ENCODE results near the gene CBX7. TPM values are rescaled to one million over a fixed set of nuclear protein-coding genes. Genes with fewer than 3 reads are reported as not detected.

The CBX7 gene
- total and polyA plus RNA-seq, 12 donors, result 34.5 to 85.8 (median 75.8) TPM

DNA sequence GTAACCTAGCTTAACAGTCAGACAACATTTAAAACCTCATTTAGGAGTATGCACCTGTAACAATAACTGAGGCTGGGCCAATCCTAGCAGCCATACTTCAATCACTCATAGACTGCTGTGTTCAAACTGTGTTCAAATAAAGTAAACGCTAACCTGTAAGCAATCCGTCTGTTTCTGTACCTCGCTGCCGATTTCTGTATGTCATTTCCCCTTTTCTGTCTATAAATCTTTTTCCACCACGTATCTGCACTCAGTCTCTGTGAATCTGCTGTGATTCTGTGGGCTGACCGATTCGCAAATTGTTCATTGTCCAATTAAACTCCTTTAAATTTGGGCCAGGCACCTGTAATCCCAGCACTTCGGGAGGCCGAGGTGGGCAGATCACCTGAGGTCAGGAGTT, 43.1 kb downstream of the CBX7 start:
- Histone ChIP-seq H3K27ac (no peak overlapping the region), H3K36me3 (no peaks in the 10 kb centered on the region), H3K4me1 (no peaks in the 10 kb centered on the region), H3K4me3 (no peak overlapping the region), H3K9me3 (no peaks in the 10 kb centered on the region), H3K27me3 (peaks cover 0 to 20% (median 11%) of the 10 kb centered on the region in 7 donors)
- TF ChIP-seq, protein P1, sequence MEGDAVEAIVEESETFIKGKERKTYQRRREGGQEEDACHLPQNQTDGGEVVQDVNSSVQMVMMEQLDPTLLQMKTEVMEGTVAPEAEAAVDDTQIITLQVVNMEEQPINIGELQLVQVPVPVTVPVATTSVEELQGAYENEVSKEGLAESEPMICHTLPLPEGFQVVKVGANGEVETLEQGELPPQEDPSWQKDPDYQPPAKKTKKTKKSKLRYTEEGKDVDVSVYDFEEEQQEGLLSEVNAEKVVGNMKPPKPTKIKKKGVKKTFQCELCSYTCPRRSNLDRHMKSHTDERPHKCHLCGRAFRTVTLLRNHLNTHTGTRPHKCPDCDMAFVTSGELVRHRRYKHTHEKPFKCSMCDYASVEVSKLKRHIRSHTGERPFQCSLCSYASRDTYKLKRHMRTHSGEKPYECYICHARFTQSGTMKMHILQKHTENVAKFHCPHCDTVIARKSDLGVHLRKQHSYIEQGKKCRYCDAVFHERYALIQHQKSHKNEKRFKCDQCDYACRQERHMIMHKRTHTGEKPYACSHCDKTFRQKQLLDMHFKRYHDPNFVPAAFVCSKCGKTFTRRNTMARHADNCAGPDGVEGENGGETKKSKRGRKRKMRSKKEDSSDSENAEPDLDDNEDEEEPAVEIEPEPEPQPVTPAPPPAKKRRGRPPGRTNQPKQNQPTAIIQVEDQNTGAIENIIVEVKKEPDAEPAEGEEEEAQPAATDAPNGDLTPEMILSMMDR (IDR thresholded peaks at IDR 0.05), result no peak
- intact Hi-C loops (cut with DNase I), result no loop called here
- WGBS, 2 donors, result 88 to 93% methylated on average over 9 of the region's 9 CpGs
- DNase-seq, result no peak
- ATAC-seq, result no peak

DNA sequence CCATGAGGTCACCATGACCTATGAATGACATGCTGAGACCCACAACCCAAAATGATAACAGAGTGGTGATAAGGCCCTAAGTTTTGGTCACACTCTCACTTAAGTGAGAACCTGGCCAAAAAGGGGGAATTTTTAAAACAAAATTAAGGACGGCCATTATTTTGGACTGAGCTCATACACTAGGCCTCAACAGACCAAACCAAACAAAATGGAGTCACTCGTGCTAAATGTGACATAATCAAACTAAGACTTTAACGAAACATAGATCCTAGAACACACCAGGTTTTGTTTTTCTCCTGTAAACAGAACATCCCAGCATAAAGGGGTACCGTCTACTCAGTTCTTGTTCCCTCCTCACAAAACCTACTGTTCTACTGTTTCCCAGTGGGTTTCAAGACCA, 44.0 kb downstream of the CBX7 start:
- DNase-seq, result no peak
- intact Hi-C loops (cut with DNase I), result no loop called here
- TF ChIP-seq, protein P1 (IDR thresholded peaks at IDR 0.05), result no peak
- Histone ChIP-seq H3K4me3 (no peak overlapping the region), H3K27me3 (peaks cover 0 to 15% (median 3%) of the 10 kb centered on the region in 7 donors), H3K27ac (no peak overlapping the region), H3K9me3 (no peaks in the 10 kb centered on the region), H3K36me3 (no peaks in the 10 kb centered on the region), H3K4me1 (no peaks in the 10 kb centered on the region)
- no peak for ATAC-seq
- 91 to 93% methylated on average over 4 of the region's 4 CpGs for WGBS, 2 donors

DNA sequence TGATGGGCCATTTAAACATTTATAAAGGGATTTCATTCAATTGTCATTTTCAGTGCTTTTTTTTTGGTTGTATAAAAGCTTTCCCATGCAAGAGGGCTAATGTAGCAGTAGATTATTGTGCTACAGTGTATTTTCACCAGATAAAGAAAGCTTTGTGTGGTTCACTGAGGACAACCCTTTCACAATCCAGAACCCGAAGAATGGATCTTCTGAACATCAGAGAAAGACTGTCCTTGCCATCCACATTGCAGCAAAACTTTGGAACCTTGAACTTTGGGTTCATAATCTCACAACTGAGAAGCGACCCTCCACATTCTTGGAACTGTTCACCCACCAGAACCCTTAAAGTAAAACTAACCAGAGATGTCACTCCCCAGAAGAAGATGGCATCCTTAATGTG, 46.2 kb downstream of the CBX7 start:
- Histone ChIP-seq H3K9me3 (no peaks in the 10 kb centered on the region), H3K27ac (no peak overlapping the region), H3K36me3 (no peaks in the 10 kb centered on the region), H3K27me3 (peaks cover 0 to 5% (median 0%) of the 10 kb centered on the region in 7 donors), H3K4me1 (no peaks in the 10 kb centered on the region), H3K4me3 (no peak overlapping the region)
- TF ChIP-seq, protein P1 (IDR thresholded peaks at IDR 0.05), result no peak
- intact Hi-C loops (cut with DNase I), result no loop called here
- ATAC-seq, result no peak
- no peak for DNase-seq
- 76 to 89% methylated on average over 2 of the region's 2 CpGs for WGBS, 2 donors

DNA sequence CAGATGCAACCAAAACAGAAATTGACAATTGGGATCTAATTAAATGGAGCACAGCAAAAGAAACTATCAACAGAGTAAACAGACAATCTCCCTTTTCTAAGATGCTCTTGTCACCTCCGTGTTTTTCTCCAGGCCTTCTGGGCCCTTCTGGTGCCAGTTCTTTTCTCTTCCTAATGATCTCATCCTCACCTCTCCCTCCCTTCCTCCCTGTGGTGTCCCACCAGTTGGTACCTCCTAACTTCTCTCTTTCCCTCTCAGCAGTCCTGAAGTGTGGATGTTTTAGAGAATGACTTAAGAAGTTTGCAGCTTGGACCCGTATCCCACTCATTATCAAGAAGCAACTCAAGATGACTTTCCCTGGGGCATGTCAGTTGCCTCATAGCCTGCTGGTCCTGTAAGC, 49.0 kb downstream of the CBX7 start:
- peaks cover 0 to 5% (median 0%) of the 10 kb centered on the region in 7 donors for H3K27me3 ChIP-seq
- no peaks in the 10 kb centered on the region for H3K9me3 ChIP-seq
- H3K27ac ChIP-seq, result no peak overlapping the region
- peaks cover 0 to 7% (median 0%) of the 10 kb centered on the region in 9 donors for H3K4me1 ChIP-seq
- intact Hi-C loops (cut with DNase I), result no loop called here
- DNase-seq (no peak), ATAC-seq (no peak)
- no peaks in the 10 kb centered on the region for H3K36me3 ChIP-seq
- 61 to 67% methylated on average over 2 of the region's 2 CpGs for WGBS, 2 donors
- TF ChIP-seq, protein P1 (IDR thresholded peaks at IDR 0.05), result no peak
- H3K4me3 ChIP-seq, result no peak overlapping the region

Data from heart right ventricle (tissue), 16 donors.